Heart left ventricle (tissue), 16 donors: ENCODE results near the gene MEIS3. TPM values are rescaled to one million over a fixed set of nuclear protein-coding genes. Genes with fewer than 3 reads are reported as not detected.
A peak's percentile ranks its signal among the peaks of the same experiment; 100 is the strongest.
"Not testable (repeated sequence)": the region's sequence is repeated elsewhere in the genome, so short reads cannot be mapped to it uniquely, and the experiment has no call there.

ENCODE experiments used
- ATAC-seq, 4 donors: fragments of 200-7000 bp; cut with Tn5 transposase; one replicate each; pipeline ENCODE4 v1.9.1; 2020 to 2022; ENCODE audit warnings: moderate library complexity in 4 of 4, mild to moderate bottlenecking in 3 of 4, moderate number of reproducible peaks in 1 of 4
- DNase-seq, 5 donors: peaks; one replicate each; pipeline ENCODE4 v3.0.0-alpha.2; 2020
- H3K27ac ChIP-seq, 12 donors: fragments of 200-600 bp; sonication (generic) in 4 of 12; one replicate each; pipeline versions ENCODE4 v1.5.0 to v1.8.0; 2016 to 2022; ENCODE audit warnings: mild to moderate bottlenecking in 2 of 12
- H3K27me3 ChIP-seq, 9 donors: fragments of 200-600 bp; sonication (generic) in 2 of 9; one replicate each; pipeline versions ENCODE4 v1.5.1 to v1.8.0; 2016 to 2022; ENCODE audit warnings: mild to moderate bottlenecking in 3 of 9
- H3K36me3 ChIP-seq, 9 donors: fragments of 200-600 bp; sonication (generic) in 2 of 9; one replicate each; pipeline versions ENCODE4 v1.5.0 to v1.8.0; 2018 to 2022; ENCODE audit warnings: mild to moderate bottlenecking in 2 of 9
- H3K4me1 ChIP-seq, 12 donors: fragments of 200-600 bp; sonication (generic) in 4 of 12; one replicate each; pipeline versions ENCODE4 v1.5.0 to v1.8.0; 2016 to 2022; ENCODE audit warnings: mild to moderate bottlenecking in 3 of 12
- H3K4me3 ChIP-seq, 12 donors: fragments of 200-600 bp; sonication (generic) in 4 of 12; one replicate each; pipeline versions ENCODE4 v1.5.0 to v1.8.0; 2017 to 2022; ENCODE audit warnings: mild to moderate bottlenecking in 9 of 12, moderate library complexity in 4 of 12
- H3K9me3 ChIP-seq, 12 donors: fragments of 200-600 bp; sonication (generic) in 4 of 12; one replicate each; pipeline versions ENCODE4 v1.5.0 to v1.8.0; 2016 to 2022; ENCODE audit warnings: mild to moderate bottlenecking in 1 of 12
- CTCF ChIP-seq, 12 donors: fragments of 200-600 bp; sonication (generic) in 4 of 12; IDR thresholded peaks; one replicate each; pipeline versions ENCODE4 v1.5.0 to v1.8.0; 2018 to 2022; ENCODE audit warnings: antibody characterized with exemption in 12 of 12, mild to moderate bottlenecking in 5 of 12
- POLR2A ChIP-seq, 2 donors: fragments of 450-650 bp; IDR thresholded peaks; one replicate each; pipeline ENCODE4 v1.6.1; 2017; ENCODE audit warnings: antibody characterized with exemption in 2 of 2, mild to moderate bottlenecking in 2 of 2, moderate library complexity in 2 of 2
- WGBS, 4 donors: extraction: QIAGEN DNeasy Blood & Tissue Kit in 2 of 4; methylation state at CpG; one replicate each; pipeline versions ENCODE4 v1.1.5 to v1.1.7; 2013 to 2018; 5-methylcytosine and 5-hydroxymethylcytosine counted together
- intact Hi-C, 10 donors: fragments of 100-400 bp; cut with DNase I; formaldehyde crosslinking; loops; one replicate each; pipeline versions ENCODE4 v1.11.1 to v1.14.2; 2022
- polyA plus RNA-seq, 2 donors: library from polyadenylated mRNA; stranded (reverse); fragments of 200-250 nt; gene quantifications; one replicate each; pipeline ENCODE4 v1.2.3, GENCODE V29; 2013
- total RNA-seq, 9 donors: library from RNA; depleted of rRNA in 2 of 9; stranded (reverse); fragments of >200 nt in 2 of 9; fragmentation: NEBNext Ultra II Directional in 3 of 9; extraction: Animal tissue kit (Norgen Biotek cat#: 25700) in 3 of 9; gene quantifications; one replicate each; pipeline versions ENCODE4 v1.1.0 to v1.2.4, GENCODE V29; 2016 to 2023
- donor health status: ischemic (EF 13 %, LVEDD 7.1; RV severe dilation, severe dysfunction).
- donor health status: healthy with polysubstance abuse.
- donor health status: DM: no; HTN: yes; CAD: no.
- donor health status: DM: no; HTN: no; CAD: no.
- donor health status: ischemic (EF 25% LVEDD 6.9; RV normal size, moderate dysfunction).
- donor health status: ischemic (EF 25% LVEDD 5.7; RV mildly dilated, moderate dysfunction).
- donor health status: healthy.
- donor health status: DM: yes; HTN: yes; CAD: no.
- donor health status: ischemic (EF 35%, LVEDD 5.7; RV mildly dilated, moderate dysfunction).
- donor health status: nonischemic (EF 11% LVEDD 7.7; RV severe dilation, severe dysfunction).
- donor health status: DM: yes; HTN: yes; CAD: no.
- donor health status: PGD.
- donor health status: ischemic (EF 29% LVEDD 5.4; RV normal size, mild dysfunction).
- donor health status: nonischemic (EF 23%, LVEDD 6.1; RV moderate dilation, normal function).

The MEIS3 gene
- total and polyA plus RNA-seq, 11 donors = 1.8 to 6.0 (median 2.5) TPM

GRCh38 chr19:47372603-47373002 lies 46.7 kb downstream of the MEIS3 start:
- intact Hi-C loops = no loop called here
- H3K27me3 ChIP-seq = no peaks in the 10 kb centered on the region
- no peak overlapping the region for H3K27ac ChIP-seq
- ATAC-seq (no peak), DNase-seq (no peak)
- H3K4me3 ChIP-seq = no peak overlapping the region
- H3K9me3 ChIP-seq = no peaks in the 10 kb centered on the region
- H3K4me1 ChIP-seq = peaks cover 0 to 14% (median under 1%) of the 10 kb centered on the region in 12 donors
- TF ChIP-seq POLR2A (IDR thresholded peaks at IDR 0.05) = no peak
- TF ChIP-seq CTCF (IDR thresholded peaks at IDR 0.05) = no peak
- WGBS, 4 donors = 93 to 97% (median 97%) methylated on average over 15 to 22 of the region's 22 CpGs
- peaks cover 0 to 93% (median 83%) of the 10 kb centered on the region in 9 donors for H3K36me3 ChIP-seq

- DNase-seq (no peak), ATAC-seq (no peak)
- TF ChIP-seq CTCF (IDR thresholded peaks at IDR 0.05) (no peak), POLR2A (IDR thresholded peaks at IDR 0.05) (no peak)
- no peaks in the 10 kb centered on the region for H3K27me3 ChIP-seq
- intact Hi-C loops = no loop called here
- peaks cover 0 to 14% (median 0%) of the 10 kb centered on the region in 12 donors for H3K4me1 ChIP-seq
- 91 to 96% (median 92%) methylated on average over 5 to 9 of the region's 9 CpGs for WGBS, 4 donors
- H3K36me3 ChIP-seq = peaks cover 0 to 96% (median 83%) of the 10 kb centered on the region in 9 donors
- H3K27ac ChIP-seq = no peak overlapping the region
- no peaks in the 10 kb centered on the region for H3K9me3 ChIP-seq
- no peak overlapping the region for H3K4me3 ChIP-seq
Observed at GRCh38 chr19:47371261-47371660, 48.1 kb downstream of the MEIS3 start.

GRCh38 chr19:47370045-47370611 lies 49.2 kb downstream of the MEIS3 start:
- H3K27ac ChIP-seq = peak overlapping the region in 1 of 12 donors; percentile 33
- peak in 3 of 4 donors; percentile 41 to 63 (median 49) for ATAC-seq
- no peaks in the 10 kb centered on the region for H3K27me3 ChIP-seq
- H3K4me1 ChIP-seq = peaks cover 0 to 14% (median 0%) of the 10 kb centered on the region in 12 donors
- H3K4me3 ChIP-seq = no peak overlapping the region
- intact Hi-C loops = no loop called here
- peaks cover 0 to 96% (median 83%) of the 10 kb centered on the region in 9 donors for H3K36me3 ChIP-seq
- TF ChIP-seq POLR2A (IDR thresholded peaks at IDR 0.05) (no peak), CTCF (IDR thresholded peaks at IDR 0.05) (no peak)
- WGBS, 4 donors = 80 to 85% (median 84%) methylated on average over 10 of the region's 10 CpGs
- H3K9me3 ChIP-seq = no peaks in the 10 kb centered on the region
- peak in 1 of 5 donors; percentile 54 for DNase-seq

DNA sequence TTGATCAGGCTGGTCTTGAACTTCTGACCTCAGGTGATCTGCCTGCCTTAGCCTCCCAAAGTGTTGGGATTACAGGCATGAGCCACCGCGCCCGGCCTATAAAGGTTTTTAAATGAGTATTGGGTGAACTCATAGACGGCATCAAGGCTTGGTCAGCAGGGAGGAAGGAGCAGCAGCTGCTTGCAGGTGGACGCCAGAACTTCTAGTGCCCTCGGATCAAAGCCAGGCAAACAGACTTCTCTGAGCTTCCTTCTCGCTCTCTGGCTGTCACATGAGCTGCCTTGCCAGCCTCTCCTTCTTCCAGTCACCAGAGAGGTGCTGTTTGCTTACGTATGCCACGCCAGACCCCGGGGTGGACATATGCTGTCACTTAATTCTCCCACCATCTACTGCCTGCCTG lies 53.9 kb downstream of the MEIS3 start:
- H3K36me3 ChIP-seq = peaks cover 0 to 96% (median 83%) of the 10 kb centered on the region in 9 donors
- not testable (repeated sequence) for H3K27me3 ChIP-seq
- WGBS, 4 donors = 92 to 94% (median 93%) methylated on average over 9 to 10 of the region's 10 CpGs

More for the DNA sequence above, 53.9 kb downstream of the MEIS3 start:
- peak in 1 of 4 donors; percentile 26 for ATAC-seq
- DNase-seq, intact Hi-C loops, H3K9me3 ChIP-seq, H3K4me3 ChIP-seq, H3K27ac ChIP-seq: not testable (repeated sequence)
- peaks cover 0 to 17% (median 0%) of the 10 kb centered on the region in 12 donors for H3K4me1 ChIP-seq
